GM12878 (cell line): Measurements from ENCODE around the gene ATXN7L1. TPM values are rescaled to one million over a fixed set of nuclear protein-coding genes. Genes with fewer than 3 reads are reported as not detected.
A peak's percentile ranks its signal among the peaks of the same experiment; 100 is the strongest.

Experiments used
- ATAC-seq: fragments of 200-7000 bp; cut with Tn5 transposase; 3 replicates; pipeline ENCODE4 v1.9.1; 2020; ENCODE audit warnings: mild to moderate bottlenecking, moderate library complexity
- BruUV-seq: library from RNA; stranded (reverse); fragments of 400-500 nt; replicated peaks from 2 replicates; lab custom pipeline; 2021; lab: Mats Ljungman, UMichigan
- CTCF ChIA-PET: fragments of 300-600 bp; sonication (Branson Sonifier 250); formaldehyde crosslinking; extraction: SDS; loops from one replicate; lab custom pipeline; 2021; ENCODE audit warnings: inconsistent platforms; lab: Yijun Ruan, JAX
- POLR2A ChIA-PET: fragments of 350-600 bp; formaldehyde crosslinking; extraction: SDS; loops from one replicate; lab custom pipeline; 2021; ENCODE audit warnings: inconsistent platforms; lab: Charles Lee
- RAD21 ChIA-PET: fragments of 300-600 bp; sonication (Branson Sonifier 250); formaldehyde crosslinking; loops from one replicate; lab custom pipeline; 2023; ENCODE audit warnings: antibody characterized with exemption; ENCODE audit not compliant: unreplicated experiment; lab: Charles Lee
- SMC1A ChIA-PET: fragments of 300-600 bp; sonication (Branson Sonifier 250); formaldehyde crosslinking; loops from one replicate; lab custom pipeline; 2023; ENCODE audit not compliant: unreplicated experiment, uncharacterized antibody; lab: Charles Lee
- DNase-seq: peaks from one replicate; pipeline ENCODE4 v3.0.0-alpha.2; 2011; ENCODE audit warnings: low read depth, low spot score
- FAIRE-seq: peaks from 3 replicates; lab custom pipeline; 2011; peaks lifted over from hg19 to GRCh38; lab: Jason Lieb, UNC
- H2AFZ ChIP-seq: 2 replicates; pipeline ENCODE4 v1.6.0; 2011; ENCODE audit warnings: low read depth, low read length, control low read depth; ENCODE audit not compliant: control insufficient read depth
- H3K27ac ChIP-seq: 2 replicates; pipeline ENCODE4 v1.5.1; 2011; ENCODE audit warnings: control low read depth; ENCODE audit not compliant: control insufficient read depth, insufficient read depth
- H3K27me3 ChIP-seq, 2 experiments: replicated peaks in 1 of 2; 2 replicates each; pipeline versions ENCODE4 v1.6.0 to v1.6.1; 2011; ENCODE audit warnings: low read length in 1 of 2; ENCODE audit not compliant: control insufficient read depth in 2 of 2, insufficient read depth in 2 of 2
- H3K36me3 ChIP-seq, 2 experiments: 2 replicates each; pipeline ENCODE4 v1.5.1; 2011; ENCODE audit warnings: low read length in 1 of 2; ENCODE audit not compliant: control insufficient read depth in 2 of 2, insufficient read depth in 2 of 2
- H3K4me1 ChIP-seq: 2 replicates; pipeline ENCODE4 v1.6.1; 2011; ENCODE audit warnings: mild to moderate bottlenecking, low read length, moderate library complexity, mixed read lengths; ENCODE audit not compliant: control insufficient read depth, insufficient read depth
- H3K4me2 ChIP-seq: 2 replicates; pipeline ENCODE4 v1.6.0; 2011; ENCODE audit warnings: control low read depth; ENCODE audit not compliant: control insufficient read depth, insufficient read depth
- H3K4me3 ChIP-seq: fragments of 200-600 bp; sonication (generic); 2 replicates; pipeline ENCODE4 v1.5.1; 2016
- H3K79me2 ChIP-seq: 2 replicates; pipeline ENCODE4 v1.6.0; 2011; ENCODE audit warnings: low read length; ENCODE audit not compliant: control insufficient read depth, insufficient read depth
- H3K9ac ChIP-seq: 2 replicates; pipeline ENCODE4 v1.8.0; 2011; ENCODE audit warnings: low read length, control low read depth, mixed read lengths; ENCODE audit not compliant: control insufficient read depth, insufficient read depth
- H3K9me3 ChIP-seq: replicated peaks from 3 replicates; pipeline ENCODE4 v1.5.1; 2011; ENCODE audit warnings: mild to moderate bottlenecking, low read length; ENCODE audit not compliant: control insufficient read depth, insufficient read depth
- H4K20me1 ChIP-seq: 2 replicates; pipeline ENCODE4 v1.6.0; 2011; ENCODE audit not compliant: control insufficient read depth, insufficient read depth
- DPF2 ChIP-seq: fragments of 450-650 bp; IDR thresholded peaks from 2 replicates; pipeline ENCODE4 v1.6.1; 2017; ENCODE audit warnings: mild to moderate bottlenecking
- HDGF ChIP-seq: fragments of 450-650 bp; IDR thresholded peaks from 2 replicates; pipeline ENCODE4 v1.6.1; 2016; ENCODE audit warnings: antibody characterized with exemption
- IKZF1 ChIP-seq: fragments of 450-650 bp; conservative IDR thresholded peaks from 2 replicates; pipeline ENCODE4 v1.6.1; 2017; ENCODE audit warnings: antibody characterized with exemption, mild to moderate bottlenecking
- JUND ChIP-seq: IDR thresholded peaks from 2 replicates; pipeline ENCODE4 v1.6.1; 2012; ENCODE audit warnings: low read depth, mild to moderate bottlenecking, low read length, improper control_type of control experiment, moderate library complexity
- KAT2A ChIP-seq: conservative IDR thresholded peaks from 2 replicates; pipeline ENCODE4 v1.6.1; 2011; ENCODE audit warnings: low read depth, low read length; ENCODE audit not compliant: control insufficient read depth
- NBN ChIP-seq: fragments of 450-650 bp; IDR thresholded peaks from 2 replicates; pipeline ENCODE4 v1.6.1; 2016
- RUNX3 ChIP-seq: IDR thresholded peaks from 2 replicates; pipeline ENCODE4 v1.6.1; 2012; ENCODE audit warnings: low read length, inconsistent platforms
- SRF ChIP-seq, 2 experiments: IDR thresholded peaks; 2 replicates each; pipeline ENCODE4 v1.6.1; 2011; ENCODE audit warnings: low read depth in 2 of 2, low read length in 2 of 2, mild to moderate bottlenecking in 1 of 2, moderate library complexity in 1 of 2
- YBX1 ChIP-seq: fragments of 450-650 bp; IDR thresholded peaks from 2 replicates; pipeline ENCODE4 v1.6.1; 2016; ENCODE audit warnings: antibody characterized with exemption
- WGBS: methylation state at CpG from one replicate; pipeline ENCODE4 v1.1.6; 2016; ENCODE audit warnings: low lambda C conversion rate; ENCODE audit not compliant: insufficient replicate concordance, insufficient coverage; ENCODE audit errors: missing lambda C conversion rate; 5-methylcytosine and 5-hydroxymethylcytosine counted together
- in situ Hi-C: fragments of 300-500 bp; cut with MboI; formaldehyde crosslinking; loops from 9 replicates; pipeline ENCODE4 v1.14.3; 2018; ENCODE audit warnings: mixed read lengths
- intact Hi-C: fragments of 100-400 bp; cut with micrococcal nuclease; formaldehyde crosslinking; loops from one replicate; pipeline ENCODE4 v1.14.2; 2022; ENCODE audit not compliant: unreplicated experiment
- polyA plus RNA-seq, 11 experiments: library from polyadenylated mRNA; depleted of rRNA in 4 of 11; unstranded in 6 of 11; stranded (reverse) in 5 of 11; fragments of >200 nt; fragmentation: Nextera tagmentation in 4 of 11; fragmentation: Illumina TruSeq in 1 of 11; extraction: Ambion mirVana in 4 of 11; extraction: Trizol in 1 of 11; gene quantifications; 1 replicate in 1 of 11; 2 replicates in 10 of 11; pipeline versions ENCODE4 v1.2.1 to v1.2.3, GENCODE V29; 2011 to 2016; ENCODE audit warnings: inconsistent platforms in 2 of 11, missing spikeins in 2 of 11, low read depth in 1 of 11
- total RNA-seq, 4 experiments: library from RNA; depleted of rRNA in 3 of 4; stranded (reverse); fragments of >200 nt in 3 of 4; fragmentation: Illumina TruSeq in 1 of 4; extraction: Trizol in 1 of 4; gene quantifications; 2 replicates each; pipeline versions ENCODE4 v1.2.1 to v1.2.3, GENCODE V29; 2013 to 2021
- TF ChIP-seq, protein P1 (sequence below): IDR thresholded peaks from 2 replicates; pipeline ENCODE4 v1.6.1; 2012; ENCODE audit warnings: mild to moderate bottlenecking, low read depth, low read length

The ATXN7L1 gene
- total and polyA plus RNA-seq, 10 of the 15 experiments (the other 5 are each of a cell fraction or from before 2014, with no cell fraction given) = 0.40 to 2.9 (median 1.2) TPM

DNA sequence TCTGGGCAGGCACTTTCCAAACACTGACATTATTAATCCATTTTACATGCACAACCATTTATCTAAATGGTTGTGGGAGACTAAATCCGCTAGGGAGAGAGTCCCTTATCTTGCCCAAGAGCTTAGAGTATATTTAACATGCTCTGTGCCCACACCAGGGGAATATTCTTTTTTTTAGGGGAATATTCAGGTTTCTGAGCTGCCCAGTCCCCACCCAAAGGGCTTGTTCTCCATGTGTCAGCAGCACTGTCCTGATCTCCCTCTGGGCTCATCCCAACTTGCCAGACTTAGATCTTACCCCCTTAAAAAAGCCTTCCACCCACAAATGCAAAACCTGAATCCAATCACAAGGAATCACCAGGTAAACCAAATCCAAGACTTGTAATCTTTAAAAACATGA is 132.1 kb downstream of the ATXN7L1 start (continued):
- TF ChIP-seq, protein P1, sequence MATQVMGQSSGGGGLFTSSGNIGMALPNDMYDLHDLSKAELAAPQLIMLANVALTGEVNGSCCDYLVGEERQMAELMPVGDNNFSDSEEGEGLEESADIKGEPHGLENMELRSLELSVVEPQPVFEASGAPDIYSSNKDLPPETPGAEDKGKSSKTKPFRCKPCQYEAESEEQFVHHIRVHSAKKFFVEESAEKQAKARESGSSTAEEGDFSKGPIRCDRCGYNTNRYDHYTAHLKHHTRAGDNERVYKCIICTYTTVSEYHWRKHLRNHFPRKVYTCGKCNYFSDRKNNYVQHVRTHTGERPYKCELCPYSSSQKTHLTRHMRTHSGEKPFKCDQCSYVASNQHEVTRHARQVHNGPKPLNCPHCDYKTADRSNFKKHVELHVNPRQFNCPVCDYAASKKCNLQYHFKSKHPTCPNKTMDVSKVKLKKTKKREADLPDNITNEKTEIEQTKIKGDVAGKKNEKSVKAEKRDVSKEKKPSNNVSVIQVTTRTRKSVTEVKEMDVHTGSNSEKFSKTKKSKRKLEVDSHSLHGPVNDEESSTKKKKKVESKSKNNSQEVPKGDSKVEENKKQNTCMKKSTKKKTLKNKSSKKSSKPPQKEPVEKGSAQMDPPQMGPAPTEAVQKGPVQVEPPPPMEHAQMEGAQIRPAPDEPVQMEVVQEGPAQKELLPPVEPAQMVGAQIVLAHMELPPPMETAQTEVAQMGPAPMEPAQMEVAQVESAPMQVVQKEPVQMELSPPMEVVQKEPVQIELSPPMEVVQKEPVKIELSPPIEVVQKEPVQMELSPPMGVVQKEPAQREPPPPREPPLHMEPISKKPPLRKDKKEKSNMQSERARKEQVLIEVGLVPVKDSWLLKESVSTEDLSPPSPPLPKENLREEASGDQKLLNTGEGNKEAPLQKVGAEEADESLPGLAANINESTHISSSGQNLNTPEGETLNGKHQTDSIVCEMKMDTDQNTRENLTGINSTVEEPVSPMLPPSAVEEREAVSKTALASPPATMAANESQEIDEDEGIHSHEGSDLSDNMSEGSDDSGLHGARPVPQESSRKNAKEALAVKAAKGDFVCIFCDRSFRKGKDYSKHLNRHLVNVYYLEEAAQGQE = no peak
- TF ChIP-seq KAT2A = no peak
- no peak for TF ChIP-seq NBN
- TF ChIP-seq HDGF = no peak

DNA sequence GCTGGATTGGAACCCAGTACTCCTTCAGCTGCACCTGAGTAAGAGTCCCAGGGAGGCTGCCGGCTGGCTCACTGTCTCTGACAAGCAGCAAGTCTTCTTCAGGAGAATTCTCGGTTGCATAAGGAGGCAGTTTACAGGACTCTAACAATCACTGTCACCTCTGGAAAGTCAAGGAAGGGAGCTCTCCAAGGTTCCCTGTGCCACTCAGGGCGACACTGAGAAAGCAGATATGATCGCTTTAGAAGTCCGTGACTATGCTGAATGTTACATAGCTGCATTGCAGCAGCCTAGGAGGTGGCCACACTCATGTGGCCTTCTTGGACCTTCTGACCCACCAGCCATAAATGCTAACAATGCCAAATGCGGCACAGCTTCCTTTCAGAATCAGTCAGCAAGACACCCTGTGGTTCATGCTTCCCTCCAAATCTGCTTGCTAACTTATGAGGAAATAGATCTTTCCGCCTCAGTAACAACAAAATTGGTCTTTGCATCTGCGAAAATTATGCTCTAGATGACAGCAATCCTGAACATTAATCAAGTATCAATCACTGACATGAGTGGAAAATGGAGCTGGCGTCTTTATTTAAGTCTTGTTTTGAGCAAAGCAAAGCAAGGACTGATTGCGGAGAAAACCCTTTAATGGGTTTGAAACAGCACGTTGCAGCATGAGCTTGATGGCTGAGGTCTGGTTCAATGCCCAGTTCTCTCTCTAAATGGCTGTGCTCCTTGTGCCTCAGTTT is 132.9 kb downstream of the ATXN7L1 start:
- Histone ChIP-seq H3K27me3 (peaks cover 3 to 4% of the 10 kb centered on the region in 2 experiments; a peak in 3 of 4 replicates), H4K20me1 (no peaks in the 10 kb centered on the region), H3K4me2 (no peak overlapping the region), H3K4me3 (no peak overlapping the region)
- no peak for DNase-seq
- 0 out of 2 replicates have a peak, but pooled peaks have one; percentile 15 for TF ChIP-seq DPF2
- TF ChIP-seq, protein P1 = peak; percentile 69; the same call in 1 of the 2 replicates
- TF ChIP-seq SRF (IDR thresholded peaks at IDR 0.05; ENCODE audit: low read depth in 2 of 2, low read length in 2 of 2) = no peak
- 0 out of 2 replicates have a peak, but pooled peaks have one; percentile 12 for TF ChIP-seq JUND
- 0 out of 2 replicates have a peak, but pooled peaks have one; percentile 5 for TF ChIP-seq RUNX3
- peak; percentile 21; the same call in 1 of the 2 replicates for TF ChIP-seq IKZF1
- no peak for TF ChIP-seq YBX1
- TF ChIP-seq, all 136 proteins: peak for 5
- intact Hi-C loops = no loop called here
- ChIA-PET POLR2A (interaction anchor here (0.6 kb wide), 1 partner anchor 20 kb away, joined by 5 read pairs; no protein-coding TSS in a partner anchor), SMC1A (interaction anchor here (1.3 to 1.8 kb wide), 2 partner anchors 17 to 162 kb away, joined by 4 to 6 read pairs; no protein-coding TSS in a partner anchor), RAD21 (interaction anchor here (1.6 kb wide), 1 partner anchor 91 kb away, joined by 3 read pairs; no protein-coding TSS in a partner anchor), CTCF (interaction anchor here (0.6 to 1.5 kb wide), 4 partner anchors 16 to 105 kb away, joined by 3 to 6 read pairs (median 4); no protein-coding TSS in a partner anchor)
- H3K9me3 ChIP-seq = no peaks in the 10 kb centered on the region
- BruUV-seq = no TSS peak
- WGBS = 8% methylated on average over 11 of the region's 11 CpGs
- FAIRE-seq (no peak), ATAC-seq (peak; percentile 54)
- H2AFZ ChIP-seq = no peak overlapping the region
- H3K4me1 ChIP-seq = no peaks in the 10 kb centered on the region
- no peaks in the 10 kb centered on the region for H3K79me2 ChIP-seq
- in situ Hi-C loops = no loop called here
- no peak overlapping the region for H3K27ac ChIP-seq
- no peaks in the 10 kb centered on the region for H3K36me3 ChIP-seq
- no peak overlapping the region for H3K9ac ChIP-seq
